Hepatocyte (in vitro differentiated cells): ENCODE measurements around the gene C2CD4A. TPM values are rescaled to one million over a fixed set of nuclear protein-coding genes. Genes with fewer than 3 reads are reported as not detected.

Experiments used
- DNase-seq: peaks from one replicate; pipeline ENCODE4 v3.0.0-alpha.2; 2016; ENCODE audit warnings: low spot score
- H2AFZ ChIP-seq: fragments of 200-600 bp; sonication (generic); 2 replicates; pipeline ENCODE4 v1.6.0; 2016; ENCODE audit warnings: antibody characterized with exemption, mild to moderate bottlenecking
- H3K27ac ChIP-seq: fragments of 200-600 bp; sonication (generic); 2 replicates; pipeline ENCODE4 v1.5.1; 2016; ENCODE audit warnings: mild to moderate bottlenecking
- H3K27me3 ChIP-seq: fragments of 200-600 bp; sonication (generic); 2 replicates; pipeline ENCODE4 v1.6.1; 2016
- H3K36me3 ChIP-seq: fragments of 200-600 bp; sonication (generic); replicated peaks from 2 replicates; pipeline ENCODE4 v1.5.1; 2016; ENCODE audit warnings: low read depth; ENCODE audit not compliant: insufficient read depth
- H3K4me1 ChIP-seq: fragments of 200-600 bp; sonication (generic); 2 replicates; pipeline ENCODE4 v1.5.1; 2016; ENCODE audit warnings: mild to moderate bottlenecking, moderate library complexity; ENCODE audit not compliant: insufficient read depth
- H3K4me2 ChIP-seq: fragments of 200-600 bp; sonication (generic); 2 replicates; pipeline ENCODE4 v1.6.0; 2016
- H3K4me3 ChIP-seq: fragments of 200-600 bp; sonication (generic); 2 replicates; pipeline ENCODE4 v1.5.1; 2016; ENCODE audit warnings: mild to moderate bottlenecking
- H3K79me2 ChIP-seq: fragments of 200-600 bp; sonication (generic); 2 replicates; pipeline ENCODE4 v1.6.0; 2017; ENCODE audit warnings: mild to moderate bottlenecking
- H3K9me2 ChIP-seq: fragments of 200-600 bp; sonication (generic); replicated peaks from 2 replicates; pipeline ENCODE4 v1.6.0; 2017; ENCODE audit warnings: mild to moderate bottlenecking; ENCODE audit not compliant: insufficient read depth
- H3K9me3 ChIP-seq: fragments of 200-600 bp; sonication (generic); 2 replicates; pipeline ENCODE4 v1.5.1; 2016; ENCODE audit warnings: low read depth, mild to moderate bottlenecking
- H4K20me1 ChIP-seq: fragments of 200-600 bp; sonication (generic); 2 replicates; pipeline ENCODE4 v1.6.0; 2016; ENCODE audit warnings: mild to moderate bottlenecking; ENCODE audit not compliant: insufficient read depth, poor library complexity, severe bottlenecking
- EZH2 ChIP-seq: fragments of 200-600 bp; sonication (generic); IDR thresholded peaks from 2 replicates; pipeline ENCODE4 v1.6.1; 2016; ENCODE audit warnings: antibody characterized with exemption, mild to moderate bottlenecking, borderline replicate concordance
- EZH2phosphoT487 ChIP-seq: fragments of 200-600 bp; sonication (generic); IDR thresholded peaks from one replicate; pipeline ENCODE4 v1.6.1; 2018; ENCODE audit warnings: antibody characterized with exemption, mild to moderate bottlenecking, low read depth, moderate library complexity; ENCODE audit not compliant: unreplicated experiment, severe bottlenecking
- WGBS: methylation state at CpG from one replicate; pipeline ENCODE4 v1.1.6; 2016; ENCODE audit warnings: low lambda C conversion rate; ENCODE audit errors: missing lambda C conversion rate; 5-methylcytosine and 5-hydroxymethylcytosine counted together
- polyA plus RNA-seq: library from polyadenylated mRNA; unstranded; fragments of >200 nt; fragmentation: Nextera tagmentation; extraction: Ambion mirVana; gene quantifications from 2 replicates; pipeline ENCODE4 v1.2.1, GENCODE V29; 2016
- total RNA-seq: library from RNA; depleted of rRNA; stranded (reverse); fragments of >200 nt; gene quantifications from 2 replicates; pipeline ENCODE4 v1.2.3, GENCODE V29; 2014
- TF ChIP-seq, protein P1 (sequence below): fragments of 200-600 bp; sonication (generic); IDR thresholded peaks from 2 replicates; pipeline ENCODE4 v1.5.1; 2016; ENCODE audit warnings: antibody characterized with exemption, mild to moderate bottlenecking; ENCODE audit not compliant: poor library complexity

The C2CD4A gene
- total and polyA plus RNA-seq, 2 experiments from 2014 or later = 0.13 to 0.60 TPM

DNA sequence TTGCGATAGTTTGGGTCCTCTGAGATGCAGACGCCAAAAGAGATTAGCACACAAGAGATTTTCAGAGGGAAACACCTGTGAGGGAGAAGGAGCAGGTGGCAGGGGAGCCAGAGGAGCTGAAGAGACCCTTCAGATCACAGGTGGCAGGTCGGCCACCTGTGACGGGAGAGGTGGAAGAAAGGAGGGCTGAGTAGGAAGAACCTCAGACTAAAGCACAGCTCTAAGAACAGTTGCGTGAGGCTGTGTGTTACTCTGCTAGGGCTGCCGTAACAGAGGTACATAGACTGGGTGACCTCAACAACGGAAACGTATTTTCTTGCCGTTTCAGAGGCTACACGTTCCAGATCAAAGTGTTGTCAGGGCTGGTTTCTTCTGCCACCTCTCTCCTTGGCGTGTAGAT lies 38.5 kb downstream of the C2CD4A start:
- WGBS = 96% methylated on average over 11 of the region's 11 CpGs
- no peak overlapping the region for H3K4me3 ChIP-seq
- no peaks in the 10 kb centered on the region for H3K9me2 ChIP-seq
- no peak for DNase-seq
- TF ChIP-seq, protein P1, sequence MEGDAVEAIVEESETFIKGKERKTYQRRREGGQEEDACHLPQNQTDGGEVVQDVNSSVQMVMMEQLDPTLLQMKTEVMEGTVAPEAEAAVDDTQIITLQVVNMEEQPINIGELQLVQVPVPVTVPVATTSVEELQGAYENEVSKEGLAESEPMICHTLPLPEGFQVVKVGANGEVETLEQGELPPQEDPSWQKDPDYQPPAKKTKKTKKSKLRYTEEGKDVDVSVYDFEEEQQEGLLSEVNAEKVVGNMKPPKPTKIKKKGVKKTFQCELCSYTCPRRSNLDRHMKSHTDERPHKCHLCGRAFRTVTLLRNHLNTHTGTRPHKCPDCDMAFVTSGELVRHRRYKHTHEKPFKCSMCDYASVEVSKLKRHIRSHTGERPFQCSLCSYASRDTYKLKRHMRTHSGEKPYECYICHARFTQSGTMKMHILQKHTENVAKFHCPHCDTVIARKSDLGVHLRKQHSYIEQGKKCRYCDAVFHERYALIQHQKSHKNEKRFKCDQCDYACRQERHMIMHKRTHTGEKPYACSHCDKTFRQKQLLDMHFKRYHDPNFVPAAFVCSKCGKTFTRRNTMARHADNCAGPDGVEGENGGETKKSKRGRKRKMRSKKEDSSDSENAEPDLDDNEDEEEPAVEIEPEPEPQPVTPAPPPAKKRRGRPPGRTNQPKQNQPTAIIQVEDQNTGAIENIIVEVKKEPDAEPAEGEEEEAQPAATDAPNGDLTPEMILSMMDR = no peak
- no peak overlapping the region for H2AFZ ChIP-seq
- H3K36me3 ChIP-seq = no peaks in the 10 kb centered on the region
- H3K4me2 ChIP-seq = no peak overlapping the region
- no peak overlapping the region for H3K27ac ChIP-seq
- H3K4me1 ChIP-seq = peaks cover 10% of the 10 kb centered on the region
- no peaks in the 10 kb centered on the region for H4K20me1 ChIP-seq
- no peaks in the 10 kb centered on the region for H3K27me3 ChIP-seq
- H3K79me2 ChIP-seq = no peaks in the 10 kb centered on the region
- no peaks in the 10 kb centered on the region for H3K9me3 ChIP-seq

DNA sequence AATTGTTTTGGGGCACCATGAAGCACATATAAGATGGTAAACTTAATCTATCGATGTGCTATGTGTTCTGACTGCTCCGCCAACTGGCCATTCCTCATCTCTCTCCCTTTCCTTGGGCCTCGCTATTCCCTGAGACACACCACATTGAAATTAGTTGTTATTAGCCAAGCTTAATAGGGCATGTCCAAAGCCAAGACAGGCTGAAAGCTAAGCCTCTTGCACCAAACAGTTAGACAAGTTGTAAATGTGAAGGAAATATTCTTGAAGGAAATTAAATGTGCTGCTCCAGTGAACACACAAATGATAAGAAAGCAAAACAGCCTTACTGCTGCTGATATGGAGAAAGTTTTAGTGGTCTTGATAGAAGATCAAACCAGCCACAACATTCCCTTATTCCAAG lies 39.3 kb downstream of the C2CD4A start:
- Histone ChIP-seq H3K9me2 (no peaks in the 10 kb centered on the region), H3K4me1 (peaks cover 19% of the 10 kb centered on the region), H2AFZ (no peak overlapping the region), H3K9me3 (no peaks in the 10 kb centered on the region), H3K36me3 (no peaks in the 10 kb centered on the region), H3K27me3 (no peaks in the 10 kb centered on the region), H3K27ac (no peak overlapping the region), H3K4me2 (no peak overlapping the region), H3K79me2 (no peaks in the 10 kb centered on the region), H3K4me3 (no peak overlapping the region), H4K20me1 (no peaks in the 10 kb centered on the region)
- WGBS = 97% methylated on average over 3 of the region's 3 CpGs
- TF ChIP-seq EZH2 (no peak), EZH2phosphoT487 (no peak)
- TF ChIP-seq, protein P1 = no peak
- no peak for DNase-seq

DNA sequence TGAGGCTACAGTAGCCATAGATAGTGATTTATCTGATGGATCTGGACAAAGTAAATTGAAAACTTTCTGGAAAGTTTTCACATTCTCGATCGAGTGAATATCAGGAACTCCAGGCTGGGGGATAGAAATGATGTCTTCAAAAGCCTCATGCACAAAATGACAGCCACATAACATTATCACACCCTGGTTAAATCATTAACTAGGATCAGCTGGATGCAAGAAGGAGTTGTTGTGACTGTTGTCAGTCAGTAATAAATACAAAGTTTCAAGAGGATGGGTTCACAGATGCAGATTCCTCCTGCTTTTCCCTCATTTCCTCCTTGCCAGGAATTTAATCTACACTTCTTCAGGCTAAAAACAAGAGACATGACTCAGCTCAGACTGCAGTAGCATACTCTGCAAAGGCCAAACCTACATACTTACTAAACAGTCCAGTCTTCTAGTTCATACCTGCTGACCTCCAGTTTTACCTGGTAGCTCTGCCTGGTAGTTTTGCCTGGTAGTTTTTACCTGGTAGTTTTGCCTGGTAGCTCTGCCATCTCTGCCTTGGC lies 40.9 kb downstream of the C2CD4A start:
- Histone ChIP-seq H3K9me2 (no peaks in the 10 kb centered on the region), H3K4me1 (peaks cover 23% of the 10 kb centered on the region), H3K27ac (peak overlapping the region; percentile 29), H3K4me3 (no peak overlapping the region), H3K36me3 (no peaks in the 10 kb centered on the region), H2AFZ (no peak overlapping the region), H3K9me3 (no peaks in the 10 kb centered on the region), H3K79me2 (no peaks in the 10 kb centered on the region), H3K4me2 (no peak overlapping the region), H3K27me3 (no peaks in the 10 kb centered on the region), H4K20me1 (no peaks in the 10 kb centered on the region)
- TF ChIP-seq EZH2phosphoT487 (no peak), EZH2 (no peak)
- TF ChIP-seq, protein P1 = no peak
- DNase-seq = no peak
- WGBS = 67% methylated on average over 2 of the region's 2 CpGs

DNA sequence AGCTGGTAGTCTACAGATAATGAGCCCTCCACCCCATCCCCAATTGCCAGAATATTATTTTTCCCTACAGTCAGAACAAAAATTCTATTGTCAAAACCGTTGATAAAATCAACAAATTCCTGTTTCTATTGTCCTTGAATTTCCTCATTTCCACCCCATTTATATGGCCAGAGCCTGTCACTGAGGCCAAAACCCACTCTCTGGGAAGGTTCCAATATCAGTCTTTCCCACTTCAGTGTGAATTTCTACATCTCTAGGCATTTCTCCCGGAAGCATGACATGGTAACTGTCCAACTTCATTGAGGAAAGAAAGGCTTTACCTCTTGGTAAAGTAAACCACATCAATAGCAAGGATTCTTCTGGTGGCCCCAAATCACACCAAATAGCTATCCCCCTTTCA lies 41.6 kb downstream of the C2CD4A start:
- no peaks in the 10 kb centered on the region for H3K27me3 ChIP-seq
- H2AFZ ChIP-seq = no peak overlapping the region
- no peaks in the 10 kb centered on the region for H3K36me3 ChIP-seq
- peaks cover 28% of the 10 kb centered on the region for H3K4me1 ChIP-seq
- H3K79me2 ChIP-seq = no peaks in the 10 kb centered on the region
- H3K9me3 ChIP-seq = no peaks in the 10 kb centered on the region
- WGBS = 63% methylated on average over 2 of the region's 2 CpGs
- H4K20me1 ChIP-seq = no peaks in the 10 kb centered on the region
- no peak overlapping the region for H3K4me2 ChIP-seq
- H3K9me2 ChIP-seq = no peaks in the 10 kb centered on the region
- H3K27ac ChIP-seq = peak overlapping the region; percentile 7
- TF ChIP-seq EZH2phosphoT487 (no peak), EZH2 (no peak)
- TF ChIP-seq, protein P1 = no peak
- DNase-seq = no peak
- no peak overlapping the region for H3K4me3 ChIP-seq
